Measurements from ENCODE around the gene USP17L24.
"Not testable (repeated sequence)": the region's sequence is repeated elsewhere in the genome, so short reads cannot be mapped to it uniquely, and the experiment has no call there.

The USP17L24 gene

GRCh38 chr4:9324865-9325264 lies at the start of gene USP17L24:
TSS of gene USP17L24 (plus strand) at chr4:9325165. CDS start at chr4:9325165, 0 bp downstream.
- DNase-seq (ENCODE audit: low read depth, low spot score): not testable (repeated sequence)

- DNase-seq (ENCODE audit: low read depth, low spot score): not testable (repeated sequence)
These were observed 774 bp upstream of the USP17L24 start for GRCh38 chr4:9324191-9324590.

- DNase-seq (ENCODE audit: low read depth, low spot score): not testable (repeated sequence)
These were observed 4.6 kb downstream of the USP17L24 start, which contains the start of gene USP17L25 for GRCh38 chr4:9329611-9330010. TSS of gene USP17L25 (plus strand) at chr4:9329911. CDS start at chr4:9329911, 0 bp downstream.

- not testable (repeated sequence) for DNase-seq (ENCODE audit: low read depth, low spot score)
These were observed 9.4 kb downstream of the USP17L24 start, which contains the start of gene USP17L26 for GRCh38 chr4:9334358-9334757. TSS of gene USP17L26 (plus strand) at chr4:9334658. CDS start at chr4:9334658, 0 bp downstream.

GRCh38 chr4:9339103-9339502 lies 14.1 kb downstream of the USP17L24 start, which contains the start of gene USP17L5:
TSS of gene USP17L5 (plus strand) at chr4:9339403. CDS start at chr4:9339403, 0 bp downstream.
- not testable (repeated sequence) for DNase-seq (ENCODE audit: low read depth, low spot score)

- DNase-seq (ENCODE audit: low read depth, low spot score): not testable (repeated sequence)
These were observed 18.9 kb downstream of the USP17L24 start, which contains the start of gene USP17L27 for GRCh38 chr4:9343848-9344247. TSS of gene USP17L27 (plus strand) at chr4:9344148. CDS start at chr4:9344148, 0 bp downstream.

GRCh38 chr4:9348593-9348992 lies 23.6 kb downstream of the USP17L24 start, which contains the start of gene USP17L28:
TSS of gene USP17L28 (plus strand) at chr4:9348893. CDS start at chr4:9348893, 0 bp downstream.
- not testable (repeated sequence) for DNase-seq (ENCODE audit: low read depth, low spot score)

- DNase-seq (ENCODE audit: low read depth, low spot score): not testable (repeated sequence)
These were observed 25.9 kb downstream of the USP17L24 start for GRCh38 chr4:9350866-9351265.

GRCh38 chr4:9353338-9353737 lies 28.4 kb downstream of the USP17L24 start, which contains the start of gene USP17L29:
TSS of gene USP17L29 (plus strand) at chr4:9353638. CDS start at chr4:9353638, 0 bp downstream.
- not testable (repeated sequence) for DNase-seq (ENCODE audit: low read depth, low spot score)

GRCh38 chr4:9362829-9363228 lies 37.9 kb downstream of the USP17L24 start, which contains the start of gene USP17L30:
TSS of gene USP17L30 (plus strand) at chr4:9363129. CDS start at chr4:9363129, 0 bp downstream.
- not testable (repeated sequence) for DNase-seq (ENCODE audit: low read depth, low spot score)

Data from iPS DF 19.7 (cell line).